ENCODE data around the gene FAM98B.

GRCh38 chr15:38481113-38481512 is 27.2 kb downstream of the FAM98B start:
- no peak for TF ChIP-seq EZH2 (IDR thresholded peaks at IDR 0.05; ENCODE audit: low read length)
- TF ChIP-seq, protein P1, sequence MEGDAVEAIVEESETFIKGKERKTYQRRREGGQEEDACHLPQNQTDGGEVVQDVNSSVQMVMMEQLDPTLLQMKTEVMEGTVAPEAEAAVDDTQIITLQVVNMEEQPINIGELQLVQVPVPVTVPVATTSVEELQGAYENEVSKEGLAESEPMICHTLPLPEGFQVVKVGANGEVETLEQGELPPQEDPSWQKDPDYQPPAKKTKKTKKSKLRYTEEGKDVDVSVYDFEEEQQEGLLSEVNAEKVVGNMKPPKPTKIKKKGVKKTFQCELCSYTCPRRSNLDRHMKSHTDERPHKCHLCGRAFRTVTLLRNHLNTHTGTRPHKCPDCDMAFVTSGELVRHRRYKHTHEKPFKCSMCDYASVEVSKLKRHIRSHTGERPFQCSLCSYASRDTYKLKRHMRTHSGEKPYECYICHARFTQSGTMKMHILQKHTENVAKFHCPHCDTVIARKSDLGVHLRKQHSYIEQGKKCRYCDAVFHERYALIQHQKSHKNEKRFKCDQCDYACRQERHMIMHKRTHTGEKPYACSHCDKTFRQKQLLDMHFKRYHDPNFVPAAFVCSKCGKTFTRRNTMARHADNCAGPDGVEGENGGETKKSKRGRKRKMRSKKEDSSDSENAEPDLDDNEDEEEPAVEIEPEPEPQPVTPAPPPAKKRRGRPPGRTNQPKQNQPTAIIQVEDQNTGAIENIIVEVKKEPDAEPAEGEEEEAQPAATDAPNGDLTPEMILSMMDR (optimal IDR thresholded peaks at IDR 0.05 in 1 of 3, IDR thresholded peaks at IDR 0.05 in 1 of 3, conservative IDR thresholded peaks at IDR 0.05 in 1 of 3; ENCODE audit: extremely low read depth in 1 of 3, insufficient read depth in 2 of 3, low read length in 3 of 3) = no peak
